Stimulated activated CD4-positive, alpha-beta T cell treated with anti-CD3 and anti-CD28 coated beads, Interleukin-2, amount 100 ng/mL, for 48 hours (primary cell): ENCODE data around the gene CXorf38.
"Not testable (repeated sequence)": the region's sequence is repeated elsewhere in the genome, so short reads cannot be mapped to it uniquely, and the experiment has no call there.

Source experiments
- DNase-seq, 2 donors: peaks; one replicate each; pipeline ENCODE4 v3.0.0-alpha.2; 2020

The CXorf38 gene

GRCh38 chrX:40625294-40625693 is 22.1 kb downstream of the CXorf38 start:
- no peak for DNase-seq

- no peak for DNase-seq
These were observed 23.7 kb downstream of the CXorf38 start for GRCh38 chrX:40623665-40624064.

- no peak for DNase-seq
These were observed 24.2 kb downstream of the CXorf38 start, which contains the start of gene MPC1L for GRCh38 chrX:40623139-40623536. Gene MPC1L (plus strand): TSS chrX:40623428. CDS start chrX:40623566, 138 bp downstream.

GRCh38 chrX:40622479-40623138 is 24.8 kb downstream of the CXorf38 start:
- no peak for DNase-seq

- DNase-seq, result no peak
These were observed 29.8 kb downstream of the CXorf38 start for GRCh38 chrX:40617566-40617965.

GRCh38 chrX:40615976-40616375 is 31.4 kb downstream of the CXorf38 start:
- no peak for DNase-seq

- DNase-seq, result no peak
These were observed 34.9 kb downstream of the CXorf38 start for GRCh38 chrX:40612511-40612910.

GRCh38 chrX:40607381-40607780 is 40.0 kb downstream of the CXorf38 start:
- no peak for DNase-seq

GRCh38 chrX:40603446-40603845 is 43.9 kb downstream of the CXorf38 start:
- DNase-seq, result no peak

GRCh38 chrX:40589616-40590321 is 57.6 kb downstream of the CXorf38 start:
- peak in 1 of 2 donors; percentile 12 for DNase-seq

- not testable (repeated sequence) for DNase-seq
These were observed 59.7 kb downstream of the CXorf38 start for GRCh38 chrX:40587623-40588022.

- no peak for DNase-seq
These were observed 64.5 kb downstream of the CXorf38 start for GRCh38 chrX:40582811-40583210.

- DNase-seq, result not testable (repeated sequence)
These were observed 65.2 kb downstream of the CXorf38 start for GRCh38 chrX:40582178-40582577.

- DNase-seq, result no peak
These were observed 65.9 kb downstream of the CXorf38 start for GRCh38 chrX:40581336-40581920.

- peak; percentile 78 to 79 for DNase-seq
These were observed 66.6 kb downstream of the CXorf38 start, which contains the start of gene ATP6AP2 for GRCh38 chrX:40580537-40581335. Gene ATP6AP2 (plus strand): TSS chrX:40580970. CDS start chrX:40581066, 96 bp downstream.

GRCh38 chrX:40579900-40580536 is 67.3 kb downstream of the CXorf38 start:
- DNase-seq, result no peak

- DNase-seq, result no peak
These were observed 68.2 kb downstream of the CXorf38 start for GRCh38 chrX:40579141-40579540.

- DNase-seq, result no peak
These were observed 69.2 kb downstream of the CXorf38 start for GRCh38 chrX:40578039-40578695.
